ENCODE measurements around the gene ATP11A.
"Not testable (repeated sequence)": the region's sequence is repeated elsewhere in the genome, so short reads cannot be mapped to it uniquely, and the experiment has no call there.

ATP11A gene

DNA sequence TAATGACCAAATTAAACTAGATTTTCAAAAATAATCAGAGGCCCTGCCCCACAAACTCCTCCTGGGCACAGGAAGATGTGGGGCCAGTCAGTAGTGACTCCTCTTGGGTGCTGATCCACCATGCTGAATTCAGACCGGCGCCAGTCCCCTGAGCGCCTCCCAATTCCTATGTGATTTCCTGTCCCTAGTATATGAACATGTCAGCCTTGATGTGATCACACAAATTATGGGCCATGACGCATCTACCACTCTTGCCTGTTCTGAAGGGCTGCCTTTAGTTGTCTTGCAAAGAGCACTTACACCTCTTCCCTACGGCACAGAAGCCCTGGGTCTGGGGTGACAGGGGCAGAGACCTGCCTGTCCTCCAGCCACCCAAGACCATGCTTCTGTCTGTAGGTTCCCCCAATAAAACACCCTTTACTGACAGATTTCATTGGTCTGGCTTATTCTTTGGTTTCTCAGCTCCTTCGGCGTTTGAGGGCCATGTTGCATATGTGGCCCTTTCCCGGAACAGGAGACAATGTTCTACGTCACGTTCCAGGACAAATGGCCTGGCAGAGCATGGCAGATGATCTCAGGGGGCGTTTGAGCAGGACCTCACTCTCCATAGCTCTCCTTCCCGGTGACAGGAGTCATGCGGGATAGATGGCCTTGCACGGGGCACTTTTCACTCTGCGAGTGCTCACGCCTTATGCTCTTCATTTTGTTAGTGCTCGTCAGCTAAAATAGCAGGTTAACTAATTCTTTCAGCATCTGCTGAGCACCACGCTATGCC, 5.6 kb upstream of the ATP11A start:
- no peaks in the 10 kb centered on the region for H4K20me1 ChIP-seq (ENCODE audit: insufficient read depth, low read length)

DNA sequence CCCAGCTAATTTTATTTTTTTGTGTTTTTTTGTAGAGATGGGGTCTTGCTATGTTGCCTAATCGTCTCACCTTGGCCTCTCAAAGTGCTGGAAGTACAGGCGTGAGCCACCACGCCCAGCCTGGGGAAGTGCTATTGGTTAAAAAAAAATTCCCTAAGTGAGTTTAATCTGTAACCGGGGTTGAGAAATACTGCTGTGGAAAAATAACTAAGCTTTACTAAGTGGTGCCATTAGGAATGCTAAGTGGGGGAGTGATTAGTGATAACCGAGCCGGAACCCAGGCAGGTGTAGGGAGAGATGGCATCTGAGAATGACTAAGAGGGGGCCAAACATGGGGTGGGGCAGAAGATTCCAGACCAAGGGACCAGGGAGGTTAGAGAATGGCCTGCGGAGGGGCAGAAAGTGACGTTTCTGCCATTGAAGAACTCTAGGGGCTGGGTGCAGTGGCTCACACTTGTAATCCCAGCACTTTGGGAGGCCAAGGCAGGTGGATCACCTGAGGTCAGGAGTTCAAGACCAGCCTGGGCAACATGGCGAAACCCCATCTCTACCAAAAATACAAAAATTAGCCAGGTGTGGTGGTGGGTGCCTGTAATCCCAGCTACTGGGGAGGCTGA, 4.5 kb upstream of the ATP11A start:
- peaks cover 11% of the 10 kb centered on the region for H3K79me2 ChIP-seq (ENCODE audit: insufficient read depth, low read length)
- DNase-seq; H3K9me3 ChIP-seq (ENCODE audit: insufficient read depth, low read length, severe bottlenecking); H2AFZ ChIP-seq (ENCODE audit: low read depth, low read length); H3K36me3 ChIP-seq (ENCODE audit: insufficient read depth, low read length); ATAC-seq (ENCODE audit: insufficient read depth, low read depth); H3K9ac ChIP-seq (ENCODE audit: low read depth, low read length); H4K20me1 ChIP-seq (ENCODE audit: insufficient read depth, low read length); H3K27me3 ChIP-seq (ENCODE audit: insufficient read depth, low read length, poor library complexity); H3K27ac ChIP-seq (ENCODE audit: low read length); H3K4me2 ChIP-seq (ENCODE audit: insufficient read depth, low read length); H3K4me3 ChIP-seq (ENCODE audit: low read depth in 1 of 2, low read length in 2 of 2): not testable (repeated sequence)
- peaks cover 13% of the 10 kb centered on the region for H3K4me1 ChIP-seq (ENCODE audit: insufficient read depth, low read length)

More for the DNA sequence above, 5.6 kb upstream of the ATP11A start:
- Histone ChIP-seq H3K9ac (ENCODE audit: low read depth, low read length) (no peak overlapping the region), H3K27me3 (ENCODE audit: insufficient read depth, low read length, poor library complexity) (no peaks in the 10 kb centered on the region), H3K9me3 (ENCODE audit: insufficient read depth, low read length, severe bottlenecking) (no peaks in the 10 kb centered on the region), H3K36me3 (ENCODE audit: insufficient read depth, low read length) (no peaks in the 10 kb centered on the region), H3K27ac (ENCODE audit: low read length) (no peak overlapping the region), H2AFZ (ENCODE audit: low read depth, low read length) (no peak overlapping the region), H3K4me2 (ENCODE audit: insufficient read depth, low read length) (no peak overlapping the region), H3K79me2 (ENCODE audit: insufficient read depth, low read length) (peaks cover 5% of the 10 kb centered on the region), H3K4me3 (ENCODE audit: low read depth in 1 of 2, low read length in 2 of 2) (no peak overlapping the region), H3K4me1 (ENCODE audit: insufficient read depth, low read length) (peaks cover 11% of the 10 kb centered on the region)
- DNase-seq (no peak), ATAC-seq (ENCODE audit: insufficient read depth, low read depth) (no peak)
- TF ChIP-seq, protein P1, sequence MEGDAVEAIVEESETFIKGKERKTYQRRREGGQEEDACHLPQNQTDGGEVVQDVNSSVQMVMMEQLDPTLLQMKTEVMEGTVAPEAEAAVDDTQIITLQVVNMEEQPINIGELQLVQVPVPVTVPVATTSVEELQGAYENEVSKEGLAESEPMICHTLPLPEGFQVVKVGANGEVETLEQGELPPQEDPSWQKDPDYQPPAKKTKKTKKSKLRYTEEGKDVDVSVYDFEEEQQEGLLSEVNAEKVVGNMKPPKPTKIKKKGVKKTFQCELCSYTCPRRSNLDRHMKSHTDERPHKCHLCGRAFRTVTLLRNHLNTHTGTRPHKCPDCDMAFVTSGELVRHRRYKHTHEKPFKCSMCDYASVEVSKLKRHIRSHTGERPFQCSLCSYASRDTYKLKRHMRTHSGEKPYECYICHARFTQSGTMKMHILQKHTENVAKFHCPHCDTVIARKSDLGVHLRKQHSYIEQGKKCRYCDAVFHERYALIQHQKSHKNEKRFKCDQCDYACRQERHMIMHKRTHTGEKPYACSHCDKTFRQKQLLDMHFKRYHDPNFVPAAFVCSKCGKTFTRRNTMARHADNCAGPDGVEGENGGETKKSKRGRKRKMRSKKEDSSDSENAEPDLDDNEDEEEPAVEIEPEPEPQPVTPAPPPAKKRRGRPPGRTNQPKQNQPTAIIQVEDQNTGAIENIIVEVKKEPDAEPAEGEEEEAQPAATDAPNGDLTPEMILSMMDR (IDR thresholded peaks at IDR 0.05; ENCODE audit: borderline replicate concordance, extremely low read depth, low read length, poor library complexity, severe bottlenecking) = no peak
- TF ChIP-seq EZH2 (IDR thresholded peaks at IDR 0.05; ENCODE audit: borderline replicate concordance, low read depth, low read length, severe bottlenecking) = no peak

DNA sequence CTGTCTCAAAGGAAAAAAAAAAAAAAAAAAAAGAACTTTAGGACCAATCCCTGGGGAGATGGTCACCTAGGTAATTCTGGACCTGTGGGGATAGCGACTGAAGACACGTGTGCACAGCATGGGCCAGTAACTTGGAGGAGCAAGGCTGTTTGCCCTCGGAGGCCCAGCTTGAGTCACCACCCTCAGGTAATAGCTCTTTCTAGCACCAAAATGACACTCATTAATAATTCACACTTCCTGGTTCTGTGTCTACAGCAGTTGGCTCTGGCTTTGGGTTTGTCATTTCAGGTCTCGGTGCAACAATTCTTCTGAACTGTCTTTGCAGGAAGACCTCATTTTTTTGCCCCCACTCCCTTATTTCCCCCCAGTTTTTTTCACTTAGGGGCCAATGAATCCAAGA, 3.9 kb upstream of the ATP11A start:
- TF ChIP-seq, protein P1 (IDR thresholded peaks at IDR 0.05; ENCODE audit: borderline replicate concordance, extremely low read depth, low read length, poor library complexity, severe bottlenecking) = no peak
- no peak for TF ChIP-seq EZH2 (IDR thresholded peaks at IDR 0.05; ENCODE audit: borderline replicate concordance, low read depth, low read length, severe bottlenecking)
- H3K4me2 ChIP-seq (ENCODE audit: insufficient read depth, low read length) = no peak overlapping the region
- H3K4me1 ChIP-seq (ENCODE audit: insufficient read depth, low read length) = peaks cover 13% of the 10 kb centered on the region
- peaks cover 1% of the 10 kb centered on the region; the same call in 1 of the 2 replicates for H4K20me1 ChIP-seq (ENCODE audit: insufficient read depth, low read length)
- H2AFZ ChIP-seq (ENCODE audit: low read depth, low read length) = no peak overlapping the region
- H3K27me3 ChIP-seq (ENCODE audit: insufficient read depth, low read length, poor library complexity) = no peaks in the 10 kb centered on the region
- no peak overlapping the region for H3K27ac ChIP-seq (ENCODE audit: low read length)
- DNase-seq (no peak), ATAC-seq (ENCODE audit: insufficient read depth, low read depth) (no peak)
- peaks cover 17% of the 10 kb centered on the region for H3K79me2 ChIP-seq (ENCODE audit: insufficient read depth, low read length)
- no peak overlapping the region for H3K4me3 ChIP-seq (ENCODE audit: low read depth in 1 of 2, low read length in 2 of 2)
- no peaks in the 10 kb centered on the region for H3K36me3 ChIP-seq (ENCODE audit: insufficient read depth, low read length)
- H3K9me3 ChIP-seq (ENCODE audit: insufficient read depth, low read length, severe bottlenecking) = no peaks in the 10 kb centered on the region
- H3K9ac ChIP-seq (ENCODE audit: low read depth, low read length) = no peak overlapping the region

DNA sequence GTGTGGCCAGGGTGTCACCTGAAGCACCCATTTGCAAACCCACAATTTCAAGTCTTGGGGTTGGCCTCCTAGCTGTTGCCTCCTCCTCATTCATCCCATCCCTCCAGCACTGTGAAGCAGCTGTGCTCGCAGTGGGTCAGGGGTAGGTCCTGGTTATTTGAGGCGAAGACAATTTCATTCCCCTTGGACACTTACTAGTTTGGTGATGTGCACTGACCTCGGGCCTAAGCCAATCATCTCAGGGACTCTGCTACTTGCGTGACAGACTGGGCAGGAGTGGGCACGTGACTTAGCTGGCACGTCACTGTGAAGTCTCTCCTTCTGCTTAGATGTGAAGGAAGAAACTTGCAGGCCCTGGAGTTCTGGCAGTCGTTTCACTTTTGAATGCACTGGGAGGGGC, 3.5 kb upstream of the ATP11A start:
- TF ChIP-seq, protein P1 (IDR thresholded peaks at IDR 0.05; ENCODE audit: borderline replicate concordance, extremely low read depth, low read length, poor library complexity, severe bottlenecking) = no peak
- no peak for TF ChIP-seq EZH2 (IDR thresholded peaks at IDR 0.05; ENCODE audit: borderline replicate concordance, low read depth, low read length, severe bottlenecking)
- Histone ChIP-seq H3K36me3 (ENCODE audit: insufficient read depth, low read length) (no peaks in the 10 kb centered on the region), H3K4me2 (ENCODE audit: insufficient read depth, low read length) (no peak overlapping the region)

More for the DNA sequence above, 3.5 kb upstream of the ATP11A start:
- Histone ChIP-seq H4K20me1 (ENCODE audit: insufficient read depth, low read length) (peaks cover 4% of the 10 kb centered on the region; the same call in 1 of the 2 replicates), H3K27ac (ENCODE audit: low read length) (no peak overlapping the region), H3K4me3 (ENCODE audit: low read depth in 1 of 2, low read length in 2 of 2) (no peak overlapping the region), H3K9ac (ENCODE audit: low read depth, low read length) (no peak overlapping the region), H3K4me1 (ENCODE audit: insufficient read depth, low read length) (peaks cover 17% of the 10 kb centered on the region), H3K9me3 (ENCODE audit: insufficient read depth, low read length, severe bottlenecking) (no peaks in the 10 kb centered on the region), H2AFZ (ENCODE audit: low read depth, low read length) (no peak overlapping the region), H3K79me2 (ENCODE audit: insufficient read depth, low read length) (peaks cover 22% of the 10 kb centered on the region), H3K27me3 (ENCODE audit: insufficient read depth, low read length, poor library complexity) (no peaks in the 10 kb centered on the region)
- DNase-seq = peak; percentile 2
- no peak for ATAC-seq (ENCODE audit: insufficient read depth, low read depth)

Measured in DND-41 (cell line).